A673 (cell line): ENCODE data around the gene ALX4.

Experiments used
- CTCF ChIP-seq: fragments of 300-800, 200-600 bp; sonication (generic); conservative IDR thresholded peaks from 2 replicates; pipeline ENCODE4 v1.5.1; 2017; ENCODE audit warnings: low read depth, mild to moderate bottlenecking, antibody characterized with exemption, low read length, moderate library complexity, mixed read lengths
- EZH2 ChIP-seq: fragments of 200-600 bp; sonication (generic); IDR thresholded peaks from 2 replicates; pipeline ENCODE4 v1.6.1; 2017; ENCODE audit warnings: borderline replicate concordance, low read depth, mild to moderate bottlenecking, mixed read lengths, antibody characterized with exemption, low read length; ENCODE audit not compliant: poor library complexity, severe bottlenecking

DNA sequence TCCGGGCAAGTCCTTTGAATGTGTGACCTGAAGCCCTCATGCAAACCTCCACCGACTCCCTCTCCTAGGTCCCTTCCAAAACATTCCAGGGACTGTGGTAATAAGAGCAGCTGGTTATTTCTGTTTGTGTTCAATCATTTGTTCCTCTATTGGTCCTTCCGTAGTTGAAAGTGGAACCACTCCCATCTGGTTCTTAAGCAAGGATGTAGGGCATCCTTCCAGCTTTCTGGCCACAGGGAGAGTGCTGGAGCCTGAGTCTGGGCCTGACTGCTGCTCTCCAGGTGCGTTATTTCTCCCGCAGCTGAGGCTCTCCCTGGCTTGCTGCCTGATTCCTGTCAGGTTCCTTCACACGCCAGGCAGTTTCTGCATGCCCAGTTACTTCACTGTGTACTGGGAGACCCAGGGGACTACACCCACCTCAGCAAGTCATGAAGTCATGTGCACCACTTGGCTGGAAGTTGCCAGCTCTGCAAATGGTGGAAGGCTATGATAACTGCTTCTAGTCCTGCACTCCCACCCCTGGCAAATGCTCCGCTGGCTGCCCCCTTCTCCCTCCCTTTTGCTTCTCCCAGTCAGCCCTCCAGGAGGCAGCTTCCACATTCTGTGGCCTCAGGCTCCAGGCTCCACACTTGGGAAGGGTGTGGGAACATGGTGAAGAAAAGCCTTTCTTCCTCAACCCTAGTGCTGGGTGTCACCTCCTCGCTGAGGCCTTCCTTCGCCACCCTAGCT is 4.0 kb upstream of the ALX4 start:
- TF ChIP-seq CTCF: no peak
- TF ChIP-seq EZH2: no peak
